Measurements from ENCODE around the gene TRIM56.
"Not testable (repeated sequence)": the region's sequence is repeated elsewhere in the genome, so short reads cannot be mapped to it uniquely, and the experiment has no call there.

Gene TRIM56, protein sequence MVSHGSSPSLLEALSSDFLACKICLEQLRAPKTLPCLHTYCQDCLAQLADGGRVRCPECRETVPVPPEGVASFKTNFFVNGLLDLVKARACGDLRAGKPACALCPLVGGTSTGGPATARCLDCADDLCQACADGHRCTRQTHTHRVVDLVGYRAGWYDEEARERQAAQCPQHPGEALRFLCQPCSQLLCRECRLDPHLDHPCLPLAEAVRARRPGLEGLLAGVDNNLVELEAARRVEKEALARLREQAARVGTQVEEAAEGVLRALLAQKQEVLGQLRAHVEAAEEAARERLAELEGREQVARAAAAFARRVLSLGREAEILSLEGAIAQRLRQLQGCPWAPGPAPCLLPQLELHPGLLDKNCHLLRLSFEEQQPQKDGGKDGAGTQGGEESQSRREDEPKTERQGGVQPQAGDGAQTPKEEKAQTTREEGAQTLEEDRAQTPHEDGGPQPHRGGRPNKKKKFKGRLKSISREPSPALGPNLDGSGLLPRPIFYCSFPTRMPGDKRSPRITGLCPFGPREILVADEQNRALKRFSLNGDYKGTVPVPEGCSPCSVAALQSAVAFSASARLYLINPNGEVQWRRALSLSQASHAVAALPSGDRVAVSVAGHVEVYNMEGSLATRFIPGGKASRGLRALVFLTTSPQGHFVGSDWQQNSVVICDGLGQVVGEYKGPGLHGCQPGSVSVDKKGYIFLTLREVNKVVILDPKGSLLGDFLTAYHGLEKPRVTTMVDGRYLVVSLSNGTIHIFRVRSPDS

DNA sequence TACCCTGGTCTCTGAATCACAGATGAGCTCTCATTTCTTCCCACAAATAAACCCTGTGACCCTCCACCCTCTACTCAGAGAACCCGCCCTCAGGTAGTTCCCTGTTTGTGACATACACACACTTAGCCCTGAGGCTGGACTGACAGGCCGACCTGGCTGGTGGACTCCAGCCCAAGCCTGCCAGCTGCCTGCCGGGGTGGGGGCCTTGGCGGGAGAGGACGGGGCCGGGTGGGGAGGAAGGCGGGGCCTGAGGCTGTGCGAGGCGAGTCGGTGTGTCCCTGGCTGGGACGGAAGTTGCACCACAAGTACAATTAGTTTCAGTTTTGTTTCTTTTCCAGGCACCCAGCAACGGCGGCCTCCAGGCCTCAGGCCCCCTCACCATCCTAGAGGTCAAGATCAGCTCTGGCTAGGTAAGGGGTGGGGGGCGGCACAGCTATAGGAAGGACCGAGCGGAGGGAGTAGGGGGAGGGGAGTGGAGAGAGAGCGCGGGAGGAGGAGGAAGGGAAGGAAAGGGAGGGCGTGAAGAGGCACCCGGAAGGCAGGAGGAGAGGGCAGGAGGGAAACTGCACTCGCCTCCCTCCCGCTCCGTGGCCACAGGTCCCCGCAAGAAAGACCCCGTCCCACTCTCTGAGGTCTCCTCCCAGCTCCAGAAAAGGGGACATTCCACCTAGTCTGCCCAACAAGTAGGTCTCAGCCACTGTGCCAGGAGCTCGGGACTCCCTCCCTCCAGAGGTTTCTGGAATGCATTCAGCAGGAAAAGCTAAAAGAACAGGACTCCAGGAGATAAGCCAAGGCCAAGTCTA, at the start of gene TRIM56:
TRIM56 (plus strand) TSS at position 320 of the 803 bp plus-strand sequence. CDS start 1,832 bp downstream, outside the sequence.
- peak; percentile 70 for DNase-seq

DNA sequence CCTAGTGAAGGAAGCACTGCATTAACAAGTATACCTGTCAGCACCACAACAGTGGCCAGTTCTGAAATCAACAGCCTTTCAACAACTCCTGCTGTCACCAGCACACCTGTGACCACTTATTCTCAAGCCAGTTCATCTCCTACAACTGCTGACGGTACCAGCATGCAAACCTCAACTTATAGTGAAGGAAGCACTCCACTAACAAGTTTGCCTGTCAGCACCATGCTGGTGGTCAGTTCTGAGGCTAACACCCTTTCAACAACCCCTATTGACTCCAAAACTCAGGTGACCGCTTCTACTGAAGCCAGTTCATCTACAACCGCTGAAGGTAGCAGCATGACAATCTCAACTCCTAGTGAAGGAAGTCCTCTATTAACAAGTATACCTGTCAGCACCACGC, 49.3 kb upstream of the TRIM56 start:
- no peak for DNase-seq

DNA sequence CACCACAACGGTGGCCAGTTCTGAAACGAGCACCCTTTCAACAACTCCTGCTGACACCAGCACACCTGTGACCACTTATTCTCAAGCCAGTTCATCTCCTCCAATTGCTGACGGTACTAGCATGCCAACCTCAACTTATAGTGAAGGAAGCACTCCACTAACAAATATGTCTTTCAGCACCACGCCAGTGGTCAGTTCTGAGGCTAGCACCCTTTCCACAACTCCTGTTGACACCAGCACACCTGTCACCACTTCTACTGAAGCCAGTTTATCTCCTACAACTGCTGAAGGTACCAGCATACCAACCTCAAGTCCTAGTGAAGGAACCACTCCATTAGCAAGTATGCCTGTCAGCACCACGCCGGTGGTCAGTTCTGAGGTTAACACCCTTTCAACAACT, 44.0 kb upstream of the TRIM56 start:
- DNase-seq, result not testable (repeated sequence)

DNA sequence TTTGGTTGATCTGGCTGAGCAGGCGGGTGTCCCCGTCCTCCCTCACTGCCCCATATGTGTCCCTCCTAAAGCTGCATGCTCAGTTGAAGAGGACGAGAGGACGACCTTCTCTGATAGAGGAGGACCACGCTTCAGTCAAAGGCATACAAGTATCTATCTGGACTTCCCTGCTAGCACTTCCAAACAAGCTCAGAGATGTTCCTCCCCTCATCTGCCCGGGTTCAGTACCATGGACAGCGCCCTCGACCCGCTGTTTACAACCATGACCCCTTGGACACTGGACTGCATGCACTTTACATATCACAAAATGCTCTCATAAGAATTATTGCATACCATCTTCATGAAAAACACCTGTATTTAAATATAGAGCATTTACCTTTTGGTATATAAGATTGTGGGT, 26.9 kb upstream of the TRIM56 start:
- peak; percentile 38 for DNase-seq

DNA sequence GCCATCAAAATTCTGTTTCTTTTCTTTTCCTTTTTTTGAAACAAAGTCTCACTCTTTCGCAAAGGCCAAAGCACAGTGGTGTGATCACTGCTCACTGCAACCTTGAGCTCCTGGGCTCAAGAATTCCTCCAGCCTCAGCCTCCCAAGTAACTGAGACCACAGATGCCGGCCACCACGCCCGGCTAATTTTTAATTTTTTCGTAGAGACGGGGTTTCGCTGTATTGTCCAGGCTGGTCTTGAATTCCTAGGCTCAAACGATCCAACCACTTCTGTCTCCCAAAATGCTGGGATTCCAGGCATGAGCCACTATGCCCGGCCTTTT, 25.7 kb upstream of the TRIM56 start:
- DNase-seq, result no peak

DNA sequence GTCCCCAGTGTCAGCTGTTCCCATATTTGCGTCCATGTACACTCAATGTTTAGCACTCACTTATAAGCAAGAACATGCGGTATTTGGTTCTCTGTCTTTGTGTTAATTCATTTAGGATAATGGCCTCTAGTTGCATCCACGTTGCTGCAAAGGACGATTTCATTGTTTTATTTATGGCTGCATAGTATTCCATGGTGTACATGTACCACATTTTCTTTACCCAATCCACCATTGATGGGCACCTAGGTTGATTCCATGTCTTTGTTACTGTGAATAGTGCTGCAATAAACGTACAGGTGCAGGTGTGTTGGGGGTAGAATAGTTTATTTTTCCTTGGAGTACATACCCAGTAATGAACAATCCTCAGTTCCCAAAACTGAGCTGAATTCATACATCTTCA, 24.3 kb upstream of the TRIM56 start:
- DNase-seq, result no peak

DNA sequence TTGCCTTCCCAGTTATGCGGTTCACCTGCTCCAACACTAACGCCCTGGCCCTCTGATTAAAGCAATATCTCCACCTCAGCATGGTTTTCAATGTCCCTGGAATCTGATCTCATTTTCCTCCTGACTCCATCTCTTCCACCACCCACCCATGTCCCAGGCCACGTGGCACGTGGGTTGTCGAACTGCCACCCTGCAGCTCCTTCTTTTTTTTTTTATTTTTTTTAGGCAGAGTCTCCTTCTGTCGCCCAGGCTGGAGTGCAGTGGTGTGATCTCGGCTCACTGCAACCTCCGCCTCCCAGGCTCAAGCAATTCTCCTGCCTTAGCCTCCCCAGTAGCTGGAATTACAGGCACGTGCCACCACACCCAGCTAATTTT, 21.1 kb upstream of the TRIM56 start:
- DNase-seq, result not testable (repeated sequence)

DNA sequence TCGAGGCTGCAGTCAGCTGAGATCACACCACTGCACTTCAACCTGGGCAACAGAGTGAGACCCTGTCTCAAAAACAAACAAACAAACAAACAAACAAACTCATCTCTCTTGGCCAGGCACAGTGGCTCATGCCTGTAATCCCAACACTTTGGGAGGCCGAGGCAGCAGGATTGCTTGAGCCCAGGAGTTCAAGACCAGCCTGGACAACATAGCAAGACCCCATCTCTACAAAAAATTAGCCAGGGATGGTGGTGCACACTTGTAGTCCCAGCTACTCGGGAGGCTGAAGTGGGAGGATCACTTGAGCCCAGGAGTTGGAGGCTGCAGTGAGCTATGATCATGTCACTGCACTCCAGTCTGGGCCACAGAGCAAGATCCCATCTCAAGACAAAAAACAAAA, 20.1 kb upstream of the TRIM56 start:
- not testable (repeated sequence) for DNase-seq

DNA sequence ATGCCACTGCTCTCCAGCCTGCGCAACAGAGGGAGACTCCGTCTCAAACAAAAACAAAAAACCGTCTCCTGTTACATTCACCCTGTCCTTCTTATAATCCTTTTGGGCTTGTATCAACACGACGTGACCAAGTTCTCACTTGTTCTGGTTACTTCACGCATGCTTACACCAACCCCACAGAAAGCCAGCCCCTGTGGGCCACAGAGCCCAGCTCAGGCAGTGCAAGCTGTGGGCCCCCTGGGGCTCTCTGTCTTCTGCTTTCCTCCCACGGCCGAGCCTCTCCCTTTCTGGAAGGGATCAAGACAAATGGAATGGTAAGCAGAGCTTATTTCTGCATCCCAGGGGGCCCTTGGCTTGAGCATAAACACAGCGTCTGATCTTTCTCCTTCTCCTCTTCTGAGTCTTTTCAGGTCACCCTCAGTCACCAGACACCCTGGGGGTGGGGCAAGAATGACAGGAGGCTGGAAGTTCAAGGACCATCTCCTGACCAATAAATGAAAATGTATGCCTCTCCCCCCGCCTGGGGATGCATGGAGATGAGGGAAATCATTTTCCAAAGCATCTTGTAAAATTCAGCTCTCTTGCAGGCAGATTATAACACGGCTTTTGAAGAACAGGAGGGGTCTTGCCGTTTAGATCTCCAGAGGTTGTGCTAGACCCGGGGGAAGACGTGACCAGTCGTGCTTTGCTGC, 19.0 kb upstream of the TRIM56 start:
- DNase-seq, result no peak

DNA sequence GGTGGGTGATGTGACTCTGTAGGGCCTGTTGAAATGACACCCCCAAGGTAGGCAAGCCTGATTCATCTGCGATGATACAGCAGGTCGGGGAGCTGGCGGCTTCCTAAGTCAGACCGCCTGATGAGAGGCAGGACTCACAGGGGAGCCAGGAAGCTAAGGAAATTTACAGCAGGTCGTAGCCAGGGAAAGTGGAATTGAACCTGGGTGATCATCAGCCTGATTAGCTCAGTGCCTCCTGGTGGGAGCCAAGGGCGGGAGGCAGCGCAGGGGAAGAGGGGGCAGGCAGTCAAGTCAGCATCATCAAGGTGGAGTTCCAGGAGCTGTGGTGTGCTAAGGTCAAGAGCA, 18.5 kb upstream of the TRIM56 start:
- DNase-seq, result no peak

DNA sequence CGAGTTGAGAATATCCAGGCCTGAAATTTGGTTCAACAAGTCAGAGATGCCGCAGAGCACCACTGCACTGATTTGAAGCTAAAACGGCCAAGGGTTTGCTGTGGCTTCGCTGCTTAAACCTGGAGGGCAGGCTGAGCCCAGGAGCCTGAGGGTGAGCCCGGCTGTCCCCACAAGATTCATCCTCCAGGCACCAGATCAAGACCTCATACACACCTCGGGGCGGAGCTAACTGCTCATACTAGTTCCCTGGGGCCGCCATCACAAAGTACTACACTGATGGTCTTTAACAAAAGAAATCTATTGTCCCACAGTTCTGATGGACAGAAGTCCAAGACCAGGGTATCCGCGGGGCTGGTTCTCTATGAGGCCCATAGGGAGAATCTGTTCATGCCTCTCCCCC, 16.9 kb upstream of the TRIM56 start:
- no peak for DNase-seq

DNA sequence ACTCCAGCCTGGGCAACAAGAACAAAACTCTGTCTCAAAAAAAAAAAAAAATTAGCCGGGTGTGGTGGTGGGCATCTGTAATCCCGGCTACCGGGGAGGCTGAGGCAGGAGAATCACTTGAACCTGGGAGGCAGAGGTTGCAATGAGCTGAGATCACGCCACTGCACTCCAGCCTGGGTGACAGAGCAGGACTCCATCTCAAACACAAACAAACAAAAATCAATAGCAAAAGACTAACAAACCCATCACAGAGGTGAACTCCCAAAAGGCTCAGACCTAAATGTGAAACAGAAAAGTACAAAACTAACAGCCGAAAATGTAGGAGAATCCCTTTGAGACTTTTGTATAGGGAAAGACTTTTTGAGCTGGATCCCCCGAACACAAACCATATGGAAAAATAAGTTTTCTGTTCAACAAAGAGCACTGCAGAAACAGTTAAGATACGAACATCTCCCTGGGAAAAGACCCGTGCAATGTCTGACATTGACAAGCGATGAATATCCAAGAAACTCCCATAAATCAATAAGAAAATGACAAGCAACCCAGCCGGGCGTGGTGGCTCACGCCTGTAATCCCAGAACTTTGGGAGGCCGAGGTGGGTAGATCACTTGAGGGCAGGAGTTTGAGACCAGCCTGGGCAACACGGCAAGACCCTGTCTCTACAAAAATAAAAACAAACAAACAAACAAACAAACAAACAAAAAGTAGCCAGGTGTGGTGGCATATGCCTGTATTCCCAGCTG, 13.7 kb upstream of the TRIM56 start:
- DNase-seq, result not testable (repeated sequence)

DNA sequence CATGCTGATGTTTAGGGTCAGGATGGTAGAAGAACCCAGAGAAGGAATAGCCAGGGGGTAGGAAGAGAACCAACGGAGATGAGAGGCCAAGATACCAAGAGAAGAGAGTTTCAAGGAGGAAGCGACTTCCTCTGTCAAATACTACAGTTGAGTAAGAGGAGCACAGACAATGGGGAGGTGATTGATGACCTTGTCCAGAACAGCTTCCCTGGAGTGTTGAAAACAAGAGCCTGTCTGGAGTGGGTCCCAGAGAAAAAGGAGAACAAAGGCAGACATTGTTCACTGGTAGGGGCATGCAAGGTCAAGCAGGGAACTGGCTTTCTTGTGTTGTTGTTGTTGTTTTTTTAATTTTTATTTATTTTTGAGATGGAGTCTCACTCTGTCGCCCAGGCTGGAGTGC, 9.6 kb upstream of the TRIM56 start:
- no peak for DNase-seq

DNA sequence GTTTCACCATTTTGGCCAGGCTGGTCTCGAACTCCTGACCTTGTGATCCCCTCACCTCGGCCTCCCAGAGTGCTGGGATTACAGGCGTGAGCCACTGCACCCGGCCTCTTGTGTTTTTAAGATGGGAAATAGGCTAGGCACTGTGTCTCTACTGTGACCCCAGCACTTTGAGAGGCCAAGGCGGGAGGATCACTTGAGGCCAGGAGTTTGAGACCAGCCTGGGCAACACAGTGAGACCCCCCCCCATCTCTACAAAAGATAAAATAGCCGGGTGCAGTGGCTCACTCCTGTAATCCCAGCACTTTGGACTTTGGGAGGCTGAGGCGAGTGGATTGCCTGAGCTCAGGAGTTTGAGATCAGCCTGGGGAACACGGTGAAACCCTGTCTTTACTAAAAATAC, 9.1 kb upstream of the TRIM56 start:
- DNase-seq, result not testable (repeated sequence)

DNA sequence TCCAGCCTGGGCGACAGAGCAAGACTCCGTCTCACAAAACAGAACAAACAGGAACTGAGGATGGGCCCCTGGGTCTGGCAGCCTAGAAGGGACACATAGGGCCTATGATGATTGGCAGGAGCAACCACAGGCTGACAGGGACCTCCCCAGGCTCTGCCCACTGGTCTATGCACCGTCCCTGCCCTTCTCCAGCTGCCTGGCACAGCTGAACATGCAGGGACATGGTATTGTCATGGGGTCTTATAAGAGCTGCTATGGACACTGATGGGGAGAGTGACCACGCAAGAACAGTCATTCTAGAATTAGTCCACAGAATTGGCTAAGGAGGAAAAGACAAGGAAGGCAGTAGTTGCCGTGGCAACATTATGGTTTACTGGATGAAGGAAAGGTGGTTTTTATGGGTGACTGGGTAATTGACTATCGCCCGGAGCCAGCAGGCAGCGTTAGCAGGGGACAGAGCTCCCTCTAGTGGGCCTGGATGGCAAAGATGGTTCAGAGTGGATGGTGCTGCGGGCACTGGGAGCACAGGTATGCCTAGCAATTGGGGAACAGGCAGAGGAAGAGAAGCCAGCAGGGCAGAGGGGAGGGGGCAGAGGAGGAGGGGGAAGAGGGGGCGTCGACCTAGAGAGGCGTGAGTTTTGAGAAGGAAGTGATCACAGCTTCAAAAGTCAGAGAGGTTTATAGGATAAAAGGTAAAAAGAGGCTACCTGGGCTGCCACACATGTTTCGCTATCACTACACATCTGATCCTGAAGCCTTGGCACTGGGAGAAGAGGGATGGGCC, 7.8 kb upstream of the TRIM56 start:
- DNase-seq, result peak; percentile 91

DNA sequence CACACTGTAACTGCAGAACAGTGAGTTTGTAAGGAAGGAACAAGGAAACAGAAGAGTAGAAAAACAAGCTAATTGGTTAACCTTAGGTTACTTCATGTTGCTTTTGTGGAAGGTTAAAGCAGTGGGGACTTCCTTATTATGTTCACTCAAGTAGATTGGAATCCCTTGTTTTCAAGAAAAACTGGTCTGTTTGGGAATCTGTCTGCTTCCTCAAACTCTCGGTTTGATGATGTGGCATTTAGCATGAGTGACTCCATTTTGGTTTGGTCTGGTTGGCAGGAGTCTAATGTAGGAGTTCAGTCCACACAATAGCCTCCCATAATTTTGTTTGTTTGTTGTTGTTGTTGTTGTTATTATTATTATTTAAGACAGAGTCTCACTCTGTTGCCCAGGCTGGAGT, 3.8 kb upstream of the TRIM56 start:
- no peak for DNase-seq

DNA sequence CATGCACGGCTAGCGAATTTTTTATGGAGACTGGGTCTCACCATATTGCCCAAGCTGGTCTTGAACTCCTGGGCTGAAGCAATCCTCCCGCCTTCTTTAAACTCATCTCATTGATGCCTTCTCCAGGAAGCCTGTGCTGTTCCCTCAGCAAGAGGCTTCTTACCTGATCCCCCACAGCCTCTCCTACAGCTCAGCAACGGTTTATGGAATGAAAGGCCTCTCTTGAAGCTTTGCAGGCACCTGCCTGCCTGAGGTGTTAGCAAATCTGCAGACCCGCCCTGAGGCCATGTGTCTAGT, 468 bp upstream of the TRIM56 start:
- DNase-seq, result no peak

DNA sequence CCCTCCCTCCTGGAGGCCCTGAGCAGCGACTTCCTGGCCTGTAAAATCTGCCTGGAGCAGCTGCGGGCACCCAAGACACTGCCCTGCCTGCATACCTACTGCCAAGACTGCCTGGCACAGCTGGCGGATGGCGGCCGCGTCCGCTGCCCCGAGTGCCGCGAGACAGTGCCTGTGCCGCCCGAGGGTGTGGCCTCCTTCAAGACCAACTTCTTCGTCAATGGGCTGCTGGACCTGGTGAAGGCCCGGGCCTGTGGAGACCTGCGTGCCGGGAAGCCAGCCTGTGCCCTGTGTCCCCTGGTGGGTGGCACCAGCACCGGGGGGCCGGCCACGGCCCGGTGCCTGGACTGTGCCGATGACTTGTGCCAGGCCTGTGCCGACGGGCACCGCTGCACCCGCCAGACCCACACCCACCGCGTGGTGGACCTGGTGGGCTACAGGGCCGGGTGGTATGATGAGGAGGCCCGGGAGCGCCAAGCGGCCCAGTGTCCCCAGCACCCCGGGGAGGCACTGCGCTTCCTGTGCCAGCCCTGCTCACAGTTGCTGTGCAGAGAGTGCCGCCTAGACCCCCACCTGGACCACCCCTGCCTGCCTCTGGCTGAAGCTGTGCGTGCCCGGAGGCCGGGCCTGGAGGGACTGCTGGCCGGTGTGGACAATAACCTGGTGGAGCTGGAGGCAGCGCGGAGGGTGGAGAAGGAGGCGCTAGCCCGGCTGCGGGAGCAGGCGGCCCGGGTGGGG, 2.2 kb downstream of the TRIM56 start:
- no peak for DNase-seq

DNA sequence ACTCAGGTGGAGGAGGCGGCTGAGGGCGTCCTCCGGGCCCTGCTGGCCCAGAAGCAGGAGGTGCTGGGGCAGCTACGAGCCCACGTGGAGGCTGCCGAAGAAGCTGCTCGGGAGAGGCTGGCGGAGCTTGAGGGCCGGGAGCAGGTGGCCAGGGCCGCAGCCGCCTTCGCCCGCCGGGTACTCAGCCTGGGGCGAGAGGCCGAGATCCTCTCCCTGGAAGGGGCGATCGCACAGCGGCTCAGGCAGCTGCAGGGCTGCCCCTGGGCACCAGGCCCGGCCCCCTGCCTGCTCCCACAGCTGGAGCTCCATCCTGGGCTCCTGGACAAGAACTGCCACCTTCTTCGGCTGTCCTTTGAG, 2.8 kb downstream of the TRIM56 start:
- DNase-seq, result no peak

DNA sequence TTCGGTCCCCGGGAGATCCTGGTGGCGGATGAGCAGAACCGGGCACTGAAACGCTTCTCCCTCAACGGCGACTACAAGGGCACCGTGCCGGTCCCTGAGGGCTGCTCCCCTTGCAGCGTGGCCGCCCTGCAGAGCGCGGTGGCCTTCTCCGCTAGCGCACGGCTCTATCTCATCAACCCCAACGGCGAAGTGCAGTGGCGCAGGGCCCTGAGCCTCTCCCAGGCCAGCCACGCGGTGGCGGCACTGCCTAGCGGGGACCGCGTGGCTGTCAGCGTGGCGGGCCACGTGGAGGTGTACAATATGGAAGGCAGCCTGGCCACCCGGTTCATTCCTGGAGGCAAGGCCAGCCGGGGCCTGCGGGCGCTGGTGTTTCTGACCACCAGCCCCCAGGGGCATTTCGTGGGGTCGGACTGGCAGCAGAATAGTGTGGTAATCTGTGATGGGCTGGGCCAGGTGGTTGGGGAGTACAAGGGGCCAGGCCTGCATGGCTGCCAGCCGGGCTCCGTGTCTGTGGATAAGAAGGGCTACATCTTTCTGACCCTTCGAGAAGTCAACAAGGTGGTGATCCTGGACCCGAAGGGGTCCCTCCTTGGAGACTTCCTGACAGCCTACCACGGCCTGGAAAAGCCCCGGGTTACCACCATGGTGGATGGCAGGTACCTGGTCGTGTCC, 3.7 kb downstream of the TRIM56 start:
- DNase-seq, result no peak

DNA sequence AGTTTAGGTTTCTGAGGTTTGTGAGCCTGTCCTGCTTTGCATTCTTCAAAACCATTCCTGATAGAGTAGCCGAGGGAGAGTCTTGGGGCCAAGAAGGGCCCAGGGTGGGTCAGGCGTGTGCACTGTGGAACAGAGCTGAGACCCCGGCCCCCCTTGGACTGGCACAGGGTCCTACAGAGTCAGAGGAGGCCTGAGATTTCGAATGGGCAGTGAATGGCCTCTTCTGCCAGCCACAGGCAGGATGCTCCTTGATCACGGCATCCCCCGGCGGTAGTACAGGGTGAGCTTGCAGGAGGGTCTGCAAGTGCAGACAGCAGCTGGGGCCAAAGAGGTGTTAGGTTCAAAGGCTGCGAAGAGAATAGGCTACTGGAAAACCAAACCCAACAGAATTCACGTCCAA, 4.6 kb downstream of the TRIM56 start:
- DNase-seq, result no peak
